ENCODE measurements around the gene MACROH2A2. TPM values are rescaled to one million over a fixed set of nuclear protein-coding genes. Genes with fewer than 3 reads are reported as not detected.

Gene MACROH2A2
- total RNA-seq, 4 donors from 2014 or later = 6.2 to 17.8 (median 15.4) TPM

GRCh38 chr10:70085975-70086613 lies 33.4 kb downstream of the MACROH2A2 start:
- intact Hi-C loops (cut with DNase I) = no loop called here
- H3K27me3 ChIP-seq = no peaks in the 10 kb centered on the region
- H3K27ac ChIP-seq (replicated peaks in 1 of 4) = no peak overlapping the region
- no peaks in the 10 kb centered on the region for H3K9me3 ChIP-seq
- 81% methylated on average over 3 of the region's 3 CpGs for WGBS
- DNase-seq (ENCODE audit: extremely low spot score) = no peak
- no peaks in the 10 kb centered on the region for H3K4me1 ChIP-seq
- H3K4me3 ChIP-seq = no peak overlapping the region
- peaks cover 0 to 13% (median 6%) of the 10 kb centered on the region in 4 donors for H3K36me3 ChIP-seq
- TF ChIP-seq POLR2A (IDR thresholded peaks at IDR 0.05; ENCODE audit: low read depth) (no peak), EP300 (IDR thresholded peaks at IDR 0.05) (no peak), CTCF (IDR thresholded peaks at IDR 0.05) (no peak), POLR2AphosphoS5 (IDR thresholded peaks at IDR 0.05) (no peak)

GRCh38 chr10:70087616-70088307 lies 35.1 kb downstream of the MACROH2A2 start:
- peaks cover 8 to 29% (median 17%) of the 10 kb centered on the region in 4 donors for H3K36me3 ChIP-seq
- H3K27me3 ChIP-seq = no peaks in the 10 kb centered on the region
- no peaks in the 10 kb centered on the region for H3K9me3 ChIP-seq
- DNase-seq (ENCODE audit: extremely low spot score) = no peak
- no peak overlapping the region for H3K4me3 ChIP-seq
- 92% methylated on average over 15 of the region's 15 CpGs for WGBS
- intact Hi-C loops (cut with DNase I) = no loop called here
- TF ChIP-seq POLR2AphosphoS5 (IDR thresholded peaks at IDR 0.05) (no peak), CTCF (IDR thresholded peaks at IDR 0.05) (no peak), EP300 (IDR thresholded peaks at IDR 0.05) (no peak), POLR2A (IDR thresholded peaks at IDR 0.05; ENCODE audit: low read depth) (no peak)
- no peaks in the 10 kb centered on the region for H3K4me1 ChIP-seq
- H3K27ac ChIP-seq (replicated peaks in 1 of 4) = no peak overlapping the region

GRCh38 chr10:70088308-70088698 lies 35.7 kb downstream of the MACROH2A2 start:
- no peak for DNase-seq (ENCODE audit: extremely low spot score)
- no peak for TF ChIP-seq POLR2A (IDR thresholded peaks at IDR 0.05; ENCODE audit: low read depth)
- TF ChIP-seq POLR2AphosphoS5 (IDR thresholded peaks at IDR 0.05) = no peak
- no peak for TF ChIP-seq CTCF (IDR thresholded peaks at IDR 0.05)
- no peak for TF ChIP-seq EP300 (IDR thresholded peaks at IDR 0.05)
- H3K9me3 ChIP-seq = no peaks in the 10 kb centered on the region
- H3K27me3 ChIP-seq = no peaks in the 10 kb centered on the region
- 84% methylated on average over 3 of the region's 3 CpGs for WGBS
- H3K36me3 ChIP-seq = peaks cover 13 to 32% (median 21%) of the 10 kb centered on the region in 4 donors
- intact Hi-C loops (cut with DNase I) = no loop called here
- H3K27ac ChIP-seq (replicated peaks in 1 of 4) = no peak overlapping the region
- H3K4me1 ChIP-seq = no peaks in the 10 kb centered on the region
- no peak overlapping the region for H3K4me3 ChIP-seq

GRCh38 chr10:70090013-70090412 lies 37.4 kb downstream of the MACROH2A2 start:
- WGBS = 96% methylated on average over 8 of the region's 8 CpGs
- no peak for DNase-seq (ENCODE audit: extremely low spot score)
- Histone ChIP-seq H3K27me3 (no peaks in the 10 kb centered on the region), H3K4me1 (no peaks in the 10 kb centered on the region), H3K36me3 (peaks cover 16 to 46% (median 38%) of the 10 kb centered on the region in 4 donors), H3K27ac (replicated peaks in 1 of 4) (no peak overlapping the region), H3K4me3 (no peak overlapping the region), H3K9me3 (no peaks in the 10 kb centered on the region)
- intact Hi-C loops (cut with DNase I) = no loop called here
- TF ChIP-seq CTCF (IDR thresholded peaks at IDR 0.05) (no peak), POLR2A (IDR thresholded peaks at IDR 0.05; ENCODE audit: low read depth) (no peak), POLR2AphosphoS5 (IDR thresholded peaks at IDR 0.05) (no peak), EP300 (IDR thresholded peaks at IDR 0.05) (no peak)

All from esophagus muscularis mucosa (tissue), 4 donors.